IMR-90 (cell line): ENCODE data around the gene TET1.

ENCODE experiments used
- BHLHE40 ChIP-seq: fragments of 150-350 bp; IDR thresholded peaks from 2 replicates; pipeline ENCODE4 v1.6.1; 2016; ENCODE audit warnings: mild to moderate bottlenecking, low read depth, low read length
- CTCF ChIP-seq: conservative IDR thresholded peaks from 2 replicates; pipeline ENCODE4 v1.5.1; 2012; ENCODE audit warnings: mild to moderate bottlenecking, low read depth, low read length, improper control_type of control experiment
- RCOR1 ChIP-seq: IDR thresholded peaks from 2 replicates; pipeline ENCODE4 v1.6.1; 2012; ENCODE audit warnings: mild to moderate bottlenecking, low read length, improper control_type of control experiment; ENCODE audit not compliant: insufficient replicate concordance

GRCh38 chr10:68696018-68696417 lies 135.9 kb downstream of the TET1 start:
- TF ChIP-seq CTCF (no peak), RCOR1 (no peak), BHLHE40 (no peak)
